Body of pancreas (tissue), 4 donors: ENCODE data around the gene PDIA5. TPM values are rescaled to one million over a fixed set of nuclear protein-coding genes. Genes with fewer than 3 reads are reported as not detected.

Experiments used
- ATAC-seq: fragments of 150-250 bp; one replicate; pipeline ENCODE4 v1.9.1; 2016
- DNase-seq, 4 donors: peaks; one replicate each; pipeline ENCODE4 v3.0.0-alpha.2; 2019
- H3K27ac ChIP-seq, 4 donors: fragments of 200-600 bp; sonication (generic); 1 replicate in 3 of 4; 2 replicates in 1 of 4; pipeline versions ENCODE4 v1.5.1 to v1.6.1; 2016 to 2019; ENCODE audit warnings: mild to moderate bottlenecking in 1 of 4, mixed read lengths in 1 of 4, moderate library complexity in 1 of 4
- H3K27me3 ChIP-seq, 2 donors: fragments of 200-600 bp; sonication (generic); one replicate each; pipeline ENCODE4 v1.6.0; 2016; ENCODE audit warnings: mild to moderate bottlenecking in 1 of 2
- H3K36me3 ChIP-seq, 2 donors: fragments of 200-600 bp; sonication (generic); replicated peaks in 1 of 2; 2 replicates each; pipeline ENCODE4 v1.5.1; 2016; ENCODE audit warnings: low read depth in 2 of 2; ENCODE audit not compliant: insufficient read depth in 1 of 2
- H3K4me1 ChIP-seq: fragments of 200-600 bp; sonication (generic); one replicate; pipeline ENCODE4 v1.6.0; 2016
- H3K4me3 ChIP-seq, 2 donors: fragments of 200-600 bp; sonication (generic); 1 replicate in 1 of 2; 2 replicates in 1 of 2; pipeline ENCODE4 v1.5.1; 2016 to 2019
- H3K9me3 ChIP-seq, 3 donors: fragments of 200-600 bp; sonication (generic); 1 replicate in 2 of 3; 2 replicates in 1 of 3; pipeline ENCODE4 v1.5.1; 2016
- CTCF ChIP-seq, 7 experiments: fragments of 450-650 bp in 4 of 7; fragments of 200-600 bp in 3 of 7; sonication (generic) in 3 of 7; IDR thresholded peaks; one replicate each; pipeline ENCODE4 v1.5.1; 2016 to 2019; ENCODE audit warnings: antibody characterized with exemption in 7 of 7
- POLR2A ChIP-seq, 3 donors: fragments of 450-650 bp; IDR thresholded peaks; one replicate each; pipeline ENCODE4 v1.6.1; 2016; ENCODE audit warnings: antibody characterized with exemption in 3 of 3, mild to moderate bottlenecking in 2 of 3
- WGBS, 2 donors: methylation state at CpG; one replicate each; pipeline ENCODE4 v1.1.5; 2017; 5-methylcytosine and 5-hydroxymethylcytosine counted together
- intact Hi-C: fragments of 100-400 bp; cut with DNase I; formaldehyde crosslinking; loops from one replicate; pipeline ENCODE4 v1.15.1; 2023
- total RNA-seq, 2 donors: library from RNA; depleted of rRNA; stranded (reverse); fragments of >200 nt; gene quantifications; one replicate each; pipeline ENCODE4 v1.1.0, GENCODE V29; 2016

Gene PDIA5
- total RNA-seq, 2 donors from 2014 or later = 28.8 to 73.2 TPM

DNA sequence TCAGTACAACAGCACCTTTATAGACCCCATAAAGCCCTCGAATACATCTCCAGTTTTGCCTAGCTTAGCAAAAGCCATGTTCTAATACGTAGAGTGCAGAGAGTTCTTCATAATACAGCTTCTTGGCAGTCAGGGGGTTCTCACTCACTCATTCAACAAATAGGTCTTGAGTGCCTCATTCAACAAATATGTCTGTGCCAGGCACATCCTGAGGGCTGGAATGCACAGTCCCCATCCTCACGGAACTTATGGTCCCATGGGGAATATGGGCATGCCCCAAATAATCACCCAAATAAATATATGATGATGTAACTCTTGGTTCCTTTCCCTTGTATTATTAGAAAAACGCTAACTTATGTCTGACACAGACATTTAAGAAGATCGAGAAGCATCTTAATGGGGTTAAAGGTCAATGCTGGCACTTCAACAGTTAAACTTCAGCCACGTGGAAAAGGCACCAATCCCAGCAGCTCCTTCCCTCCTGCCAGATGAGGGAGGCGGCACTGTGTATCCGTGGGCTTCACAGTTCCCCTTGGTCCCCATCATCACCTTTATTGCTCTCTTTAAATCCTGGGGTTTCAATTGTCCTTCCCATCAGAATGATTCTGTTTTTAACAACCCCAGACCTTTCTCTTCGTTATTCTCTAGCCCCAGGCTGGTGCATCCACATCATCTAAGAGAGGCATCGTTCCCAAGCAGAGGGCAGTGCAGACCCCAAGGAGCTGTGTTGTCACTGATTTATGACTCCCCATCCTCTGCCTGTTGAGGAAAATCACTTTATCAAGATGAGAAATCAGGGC, 20.4 kb upstream of the PDIA5 start:
- Histone ChIP-seq H3K27ac (no peak overlapping the region), H3K36me3 (no peaks in the 10 kb centered on the region), H3K27me3 (no peaks in the 10 kb centered on the region), H3K4me1 (no peaks in the 10 kb centered on the region), H3K9me3 (no peaks in the 10 kb centered on the region), H3K4me3 (no peak overlapping the region)
- 65 to 72% methylated on average over 10 of the region's 10 CpGs for WGBS, 2 donors
- no peak for TF ChIP-seq POLR2A (IDR thresholded peaks at IDR 0.05)
- no peak for TF ChIP-seq CTCF (IDR thresholded peaks at IDR 0.05)
- no peak for DNase-seq
- ATAC-seq = no peak
- intact Hi-C loops = no loop called here

DNA sequence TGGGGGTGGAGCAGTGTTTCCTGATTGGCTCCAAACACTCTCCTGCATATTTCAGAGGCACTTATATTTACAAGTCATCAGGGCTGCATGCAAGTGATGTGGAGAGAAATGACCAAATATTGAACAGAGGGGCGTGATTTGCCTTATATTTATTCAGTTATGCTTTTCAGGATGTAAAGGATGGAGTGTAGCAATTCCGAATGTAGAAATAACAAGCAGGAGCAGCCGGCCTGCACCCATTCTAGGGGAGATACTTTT, 19.8 kb upstream of the PDIA5 start:
- no peaks in the 10 kb centered on the region for H3K27me3 ChIP-seq
- DNase-seq (no peak), ATAC-seq (no peak)
- no peak overlapping the region for H3K27ac ChIP-seq
- intact Hi-C loops = no loop called here
- no peaks in the 10 kb centered on the region for H3K9me3 ChIP-seq
- H3K36me3 ChIP-seq = no peaks in the 10 kb centered on the region
- TF ChIP-seq POLR2A (IDR thresholded peaks at IDR 0.05) = no peak
- no peak for TF ChIP-seq CTCF (IDR thresholded peaks at IDR 0.05)
- WGBS, 2 donors = 88 to 94% methylated on average over 3 of the region's 3 CpGs
- no peak overlapping the region for H3K4me3 ChIP-seq
- no peaks in the 10 kb centered on the region for H3K4me1 ChIP-seq

DNA sequence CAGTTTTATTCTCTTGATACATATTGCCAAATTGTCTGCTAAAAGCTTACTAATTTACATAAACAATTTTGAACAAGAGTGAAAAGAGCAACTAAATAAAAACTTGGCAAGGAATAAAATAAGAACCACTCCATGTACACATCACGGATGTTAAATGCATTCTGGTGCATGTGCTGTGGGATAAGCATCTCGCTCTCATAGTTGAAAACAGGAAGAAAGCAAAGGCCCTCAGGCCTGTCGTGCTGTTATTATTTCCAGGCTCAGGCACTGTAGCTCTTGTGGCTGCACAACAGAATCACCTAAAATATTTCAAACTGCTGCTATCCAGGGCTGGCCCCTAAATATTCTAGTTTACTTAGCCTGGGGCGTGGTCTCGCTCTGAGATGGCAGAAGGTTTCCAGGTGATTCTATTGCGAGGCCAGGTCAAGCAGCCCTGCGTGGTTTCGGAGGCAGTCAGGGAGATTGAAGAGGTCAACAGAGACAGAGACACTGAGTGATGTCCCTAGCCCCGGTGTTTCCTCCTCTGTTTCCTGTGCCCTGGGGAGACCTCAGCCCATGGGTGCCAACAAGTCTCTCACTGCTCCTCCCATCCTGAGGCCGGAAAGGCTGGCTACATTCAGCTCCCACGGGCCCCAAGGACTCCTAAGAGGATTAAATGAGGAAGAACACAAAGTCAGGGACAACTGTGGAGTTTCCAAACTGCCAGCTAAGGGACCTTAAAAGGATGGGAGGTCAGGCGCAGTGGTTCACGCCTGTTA, 18.2 kb upstream of the PDIA5 start:
- ATAC-seq = no peak
- H3K9me3 ChIP-seq = no peaks in the 10 kb centered on the region
- no peak for TF ChIP-seq POLR2A (IDR thresholded peaks at IDR 0.05)
- no peak for TF ChIP-seq CTCF (IDR thresholded peaks at IDR 0.05)
- H3K4me3 ChIP-seq = no peak overlapping the region
- peaks cover 12% of the 10 kb centered on the region for H3K4me1 ChIP-seq
- no peak for DNase-seq
- intact Hi-C loops = no loop called here
- no peak overlapping the region for H3K27ac ChIP-seq
- no peaks in the 10 kb centered on the region for H3K27me3 ChIP-seq
- no peaks in the 10 kb centered on the region for H3K36me3 ChIP-seq
- WGBS, 2 donors = 85 to 87% methylated on average over 12 to 13 of the region's 13 CpGs

DNA sequence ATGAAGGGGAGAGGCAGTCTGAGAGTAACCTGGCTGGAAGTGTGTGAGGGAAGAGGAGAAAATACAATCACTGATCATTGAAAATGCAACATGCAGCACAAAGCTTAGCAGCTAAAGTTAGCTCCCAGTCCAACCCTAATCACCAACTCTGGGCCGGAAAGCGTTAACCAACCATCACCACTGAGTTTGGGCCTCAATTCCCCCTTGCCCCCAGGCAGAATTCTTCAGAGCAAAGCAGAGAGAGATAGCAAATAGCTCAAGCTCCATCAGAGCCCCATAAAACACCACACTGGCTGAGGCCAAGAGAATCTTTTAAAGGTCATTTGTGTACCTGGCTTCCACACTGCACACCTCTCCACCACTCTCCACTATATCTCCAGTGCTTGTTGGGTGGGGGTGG, 16.2 kb upstream of the PDIA5 start:
- ATAC-seq = no peak
- WGBS, 2 donors = 88 to 92% methylated on average over 2 of the region's 2 CpGs
- intact Hi-C loops = no loop called here

More for the DNA sequence above, 16.2 kb upstream of the PDIA5 start:
- H3K36me3 ChIP-seq = no peaks in the 10 kb centered on the region
- H3K9me3 ChIP-seq = no peaks in the 10 kb centered on the region
- no peaks in the 10 kb centered on the region for H3K27me3 ChIP-seq
- H3K4me1 ChIP-seq = peaks cover 12% of the 10 kb centered on the region
- TF ChIP-seq CTCF (IDR thresholded peaks at IDR 0.05) (no peak), POLR2A (IDR thresholded peaks at IDR 0.05) (no peak)
- H3K27ac ChIP-seq = no peak overlapping the region
- H3K4me3 ChIP-seq = no peak overlapping the region
- no peak for DNase-seq
